HG02973 (cell line): ENCODE results near the gene CXCL16.
"Not testable (repeated sequence)": the region's sequence is repeated elsewhere in the genome, so short reads cannot be mapped to it uniquely, and the experiment has no call there.

Experiments
- ATAC-seq: cut with Tn5 transposase; IDR thresholded peaks from one replicate; pipeline ENCODE4 v1.9.1; 2021; ENCODE audit warnings: moderate library complexity; ENCODE audit not compliant: unreplicated experiment

CXCL16 gene

DNA sequence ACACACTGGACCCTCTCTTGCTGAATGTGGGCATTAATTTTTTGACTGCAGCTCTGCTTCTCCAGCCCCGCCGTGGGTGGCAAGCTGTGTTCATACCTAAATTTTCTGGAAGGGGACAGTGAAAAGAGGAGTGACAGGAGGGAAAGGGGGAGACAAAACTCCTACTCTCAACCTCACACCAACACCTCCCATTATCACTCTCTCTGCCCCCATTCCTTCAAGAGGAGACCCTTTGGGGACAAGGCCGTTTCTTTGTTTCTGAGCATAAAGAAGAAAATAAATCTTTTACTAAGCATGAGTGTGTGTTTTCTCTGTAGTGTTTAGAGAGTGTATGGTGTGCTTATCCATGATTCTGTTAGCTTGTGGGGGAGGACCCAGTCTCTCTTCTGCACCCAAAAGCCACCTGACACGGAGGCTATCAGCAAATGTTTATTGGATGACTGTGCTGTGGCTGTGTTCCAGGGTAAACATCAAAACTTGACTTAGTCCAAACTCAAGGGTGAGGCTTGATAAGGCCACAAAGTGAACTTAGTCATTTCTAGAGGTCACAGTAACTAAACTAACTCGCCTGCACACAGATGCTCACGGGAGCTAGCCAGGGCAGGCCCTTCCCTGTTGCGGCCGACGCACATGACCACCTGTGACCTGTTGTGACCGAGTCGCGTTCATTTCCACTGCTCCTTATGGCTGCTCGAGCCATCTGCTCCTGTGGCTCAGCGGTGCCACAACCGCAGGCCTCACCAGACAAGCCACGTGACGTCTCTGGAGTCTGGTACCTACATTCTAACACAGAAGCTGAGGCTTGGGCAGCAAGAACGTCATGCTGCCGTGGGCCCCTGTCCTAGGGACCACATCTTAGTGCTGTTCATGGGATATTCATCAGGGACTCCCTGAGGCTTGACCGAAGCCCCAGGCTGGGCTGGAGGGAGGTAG, 18.3 kb downstream of the CXCL16 start:
- ATAC-seq, result no peak

DNA sequence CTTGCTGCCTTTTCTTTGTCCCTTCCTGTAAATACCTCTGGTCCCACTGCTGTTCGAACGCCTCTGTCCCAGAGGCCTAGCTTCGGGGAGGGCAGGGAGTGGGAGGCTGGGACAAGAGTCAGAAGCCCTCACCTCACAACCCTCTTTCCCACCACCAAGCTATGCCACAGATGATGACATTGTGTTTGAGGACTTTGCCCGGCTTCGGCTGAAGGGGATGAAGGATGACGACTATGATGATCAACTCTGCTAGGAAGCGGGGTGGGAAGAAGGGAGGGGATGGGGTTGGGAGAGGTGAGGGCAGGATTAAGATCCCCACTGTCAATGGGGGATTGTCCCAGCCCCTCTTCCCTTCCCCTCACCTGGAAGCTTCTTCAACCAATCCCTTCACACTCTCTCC, 18.9 kb downstream of the CXCL16 start:
- no peak for ATAC-seq

DNA sequence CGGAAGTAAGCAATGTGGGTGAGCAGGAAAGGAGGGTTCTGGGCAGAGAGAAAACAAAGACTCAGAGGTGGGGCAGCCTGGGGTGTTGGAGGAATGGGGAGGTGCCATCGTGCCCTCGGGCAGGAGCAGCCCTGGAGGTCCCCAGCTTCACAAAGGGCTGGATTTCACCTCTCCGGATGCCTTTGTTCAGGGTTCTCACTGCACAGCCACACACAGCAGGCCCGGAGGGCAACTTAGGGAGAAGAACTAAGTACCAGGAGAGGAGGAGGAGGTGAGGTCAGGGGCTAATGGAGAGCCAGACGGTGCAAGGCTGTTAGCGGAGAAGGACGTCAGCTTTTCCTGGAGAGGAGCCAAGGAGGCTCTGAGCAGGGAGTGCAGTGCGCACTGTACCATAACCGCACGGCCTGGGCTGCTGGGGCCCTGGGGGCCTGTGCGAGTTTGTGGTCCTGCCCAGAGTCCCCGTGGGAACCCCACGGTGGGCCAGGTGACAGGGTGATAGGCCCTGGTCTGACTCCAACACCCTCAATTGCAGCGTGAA, 20.0 kb downstream of the CXCL16 start:
- no peak for ATAC-seq

DNA sequence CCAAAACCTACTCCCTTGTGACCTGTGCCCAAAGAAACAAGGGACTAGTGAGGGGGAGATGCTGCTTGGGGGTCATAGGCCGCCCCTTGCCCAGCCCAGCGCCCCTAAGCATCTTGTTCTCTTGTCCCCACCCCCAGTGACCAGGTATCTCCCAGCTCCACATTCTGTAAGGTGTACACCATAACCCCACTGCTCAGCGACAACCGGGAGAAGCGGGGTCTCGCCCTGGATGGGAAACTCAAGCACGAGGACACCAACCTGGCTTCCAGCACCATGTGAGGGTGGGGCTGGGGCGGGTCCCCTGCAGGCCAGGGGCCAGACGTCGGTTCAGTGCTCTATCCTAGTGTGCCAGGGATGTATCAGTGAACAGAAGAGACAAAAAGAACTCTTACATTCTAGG, 20.6 kb downstream of the CXCL16 start:
- ATAC-seq, result no peak

DNA sequence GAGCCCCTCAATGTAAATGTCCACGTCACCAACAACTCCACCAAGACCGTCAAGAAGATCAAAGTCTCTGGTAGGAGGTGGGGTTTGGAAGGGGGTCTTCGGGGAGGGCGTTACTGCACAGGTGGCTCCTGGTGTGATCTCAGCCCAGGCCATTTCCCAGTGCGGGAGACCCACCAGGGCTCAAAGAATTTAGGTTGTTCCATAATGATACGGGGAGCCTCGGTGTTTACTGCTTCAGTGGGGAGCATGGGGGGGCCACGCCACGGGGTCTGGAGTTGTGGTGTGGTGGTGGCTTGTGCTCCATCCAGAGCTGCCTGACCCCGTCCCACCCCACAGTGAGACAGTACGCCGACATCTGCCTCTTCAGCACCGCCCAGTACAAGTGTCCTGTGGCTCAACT, 21.5 kb downstream of the CXCL16 start:
- ATAC-seq, result no peak

DNA sequence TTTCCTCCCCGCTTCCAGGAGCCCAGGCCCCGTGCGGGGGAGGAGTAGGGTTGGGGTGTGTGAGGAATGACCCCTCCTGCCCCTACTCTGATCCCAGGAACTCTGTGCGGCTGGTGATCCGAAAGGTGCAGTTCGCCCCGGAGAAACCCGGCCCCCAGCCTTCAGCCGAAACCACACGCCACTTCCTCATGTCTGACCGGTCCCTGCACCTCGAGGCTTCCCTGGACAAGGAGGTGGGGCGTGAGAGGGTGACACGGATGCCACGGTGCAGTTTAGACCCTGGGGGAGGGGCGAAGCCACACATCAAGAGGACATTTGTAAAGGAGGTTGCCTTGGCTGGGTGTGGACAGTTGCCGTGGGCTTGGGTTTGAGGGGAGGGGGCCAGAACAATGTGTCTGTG, 21.9 kb downstream of the CXCL16 start:
- ATAC-seq, result no peak

DNA sequence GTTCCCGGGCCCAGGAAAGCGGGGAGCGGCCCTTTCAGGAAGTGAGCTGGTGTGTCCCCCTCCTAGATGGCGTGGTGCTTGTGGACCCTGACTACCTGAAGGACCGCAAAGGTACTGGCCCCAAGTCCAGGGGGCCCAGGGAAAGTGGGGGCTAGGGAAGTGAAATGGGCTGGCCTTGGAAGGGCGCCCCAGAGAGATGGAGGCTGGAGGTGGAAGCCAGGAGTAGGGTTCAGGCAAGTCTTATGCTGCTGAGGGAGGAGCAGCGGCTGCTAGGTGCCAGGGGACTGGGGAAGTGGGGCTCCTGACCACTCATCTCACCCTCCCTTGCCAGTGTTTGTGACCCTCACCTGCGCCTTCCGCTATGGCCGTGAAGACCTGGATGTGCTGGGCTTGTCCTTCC, 23.6 kb downstream of the CXCL16 start:
- no peak for ATAC-seq

DNA sequence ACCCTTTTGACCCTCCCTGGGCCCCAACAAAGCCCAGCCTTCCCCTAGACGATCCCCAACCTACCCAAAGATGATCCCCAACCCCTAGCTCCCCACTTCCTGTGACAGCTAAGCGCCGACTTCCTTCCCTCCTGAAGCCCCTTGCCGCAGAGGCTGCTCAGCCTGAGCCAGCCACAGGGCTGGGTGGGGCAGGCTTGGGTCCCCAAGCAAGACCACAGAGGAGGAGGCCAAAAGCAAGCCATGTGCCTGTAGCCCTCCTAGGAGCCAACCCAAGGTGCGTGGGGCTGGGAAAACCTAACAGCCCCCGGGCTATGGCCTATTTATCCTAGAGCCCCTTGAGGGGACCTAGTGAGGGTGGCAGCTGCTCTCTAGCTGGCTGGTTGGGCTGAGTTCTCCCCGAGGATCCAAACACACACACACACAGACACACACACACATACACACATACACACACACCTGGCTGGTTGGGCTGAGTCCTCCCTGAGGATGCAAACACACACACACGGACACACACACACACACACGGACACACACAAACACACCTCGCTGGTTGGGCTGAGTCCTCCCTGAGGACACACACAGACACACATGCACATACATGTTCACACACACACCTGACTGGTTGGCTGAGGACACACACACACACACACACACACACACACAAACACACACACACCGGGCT, 24.5 kb downstream of the CXCL16 start:
- ATAC-seq, result no peak

DNA sequence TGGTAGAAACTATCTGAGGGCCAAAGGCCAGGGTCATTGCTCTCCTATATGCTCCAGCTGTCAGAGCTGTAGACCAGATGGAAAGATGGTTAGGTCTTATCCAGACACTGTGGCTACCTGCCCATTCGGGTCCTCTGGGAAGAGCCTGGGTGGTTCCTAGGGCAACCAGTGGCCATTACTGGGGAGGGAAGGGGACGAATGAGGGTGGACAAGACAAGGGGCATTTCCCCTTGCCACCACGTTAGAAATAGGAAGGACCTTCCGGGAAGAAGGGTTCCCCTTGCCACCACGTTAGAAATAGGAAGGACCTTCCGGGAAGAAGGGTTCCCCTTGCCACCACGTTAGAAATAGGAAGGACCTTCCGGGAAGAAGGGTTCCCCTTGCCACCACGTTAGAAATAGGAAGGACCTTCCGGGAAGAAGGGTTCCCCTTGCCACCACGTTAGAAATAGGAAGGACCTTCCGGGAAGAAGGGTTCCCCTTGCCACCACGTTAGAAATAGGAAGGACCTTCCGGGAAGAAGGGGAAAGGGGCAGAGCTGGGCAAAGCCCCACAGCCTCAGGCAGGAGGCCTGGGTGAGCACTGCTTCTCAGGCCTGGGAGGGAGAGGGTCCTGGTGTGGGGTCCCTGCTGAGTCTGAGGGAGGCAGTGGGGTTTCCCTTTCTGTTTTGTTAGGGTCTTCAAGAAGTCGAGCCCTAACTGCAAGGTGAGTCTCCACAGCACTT, 25.2 kb downstream of the CXCL16 start:
- ATAC-seq, result not testable (repeated sequence)

DNA sequence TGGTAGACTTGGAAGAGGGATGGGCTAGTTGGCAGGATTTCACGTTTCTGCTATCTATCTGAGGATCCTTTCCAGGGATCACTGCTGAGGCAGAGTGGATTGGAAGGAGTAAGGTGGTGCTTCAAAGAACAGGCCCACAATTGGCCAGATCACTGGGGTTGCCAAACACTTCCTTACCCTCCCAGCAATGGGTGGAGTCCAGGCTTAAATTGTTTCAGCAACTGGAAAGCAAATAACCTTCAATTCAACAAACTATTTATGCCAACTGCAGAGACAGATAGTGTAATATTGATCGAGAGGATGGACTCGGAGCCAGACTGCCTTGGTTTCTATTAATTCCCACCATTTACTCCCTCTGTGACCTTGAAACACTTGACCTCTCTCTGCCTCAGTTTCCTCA, 27.2 kb downstream of the CXCL16 start:
- no peak for ATAC-seq

DNA sequence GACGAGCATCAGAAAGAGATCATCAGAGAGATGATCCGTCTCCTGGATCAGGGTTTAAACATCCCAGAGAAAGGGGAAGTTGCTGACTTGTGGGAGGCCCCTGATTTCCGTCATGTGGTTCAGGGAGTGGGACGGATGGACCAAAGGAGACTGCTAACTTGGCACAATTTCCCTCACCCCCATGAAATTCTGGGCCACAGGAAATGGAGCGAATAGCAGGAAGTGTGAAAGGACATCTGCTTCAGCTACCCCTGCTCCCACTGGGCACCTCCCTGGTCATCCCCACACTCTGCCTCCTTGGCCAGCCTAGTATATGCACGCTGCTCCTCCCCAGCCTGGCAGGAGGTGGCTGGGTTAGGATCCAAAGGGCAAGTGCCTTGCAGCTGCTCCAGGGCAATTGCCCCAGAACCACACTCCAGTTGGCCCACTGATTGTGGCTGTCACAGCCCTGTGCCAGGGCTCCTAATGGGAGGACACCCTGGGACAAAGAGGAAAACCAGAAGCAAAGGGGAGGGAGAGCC, 28.0 kb downstream of the CXCL16 start:
- ATAC-seq, result no peak

DNA sequence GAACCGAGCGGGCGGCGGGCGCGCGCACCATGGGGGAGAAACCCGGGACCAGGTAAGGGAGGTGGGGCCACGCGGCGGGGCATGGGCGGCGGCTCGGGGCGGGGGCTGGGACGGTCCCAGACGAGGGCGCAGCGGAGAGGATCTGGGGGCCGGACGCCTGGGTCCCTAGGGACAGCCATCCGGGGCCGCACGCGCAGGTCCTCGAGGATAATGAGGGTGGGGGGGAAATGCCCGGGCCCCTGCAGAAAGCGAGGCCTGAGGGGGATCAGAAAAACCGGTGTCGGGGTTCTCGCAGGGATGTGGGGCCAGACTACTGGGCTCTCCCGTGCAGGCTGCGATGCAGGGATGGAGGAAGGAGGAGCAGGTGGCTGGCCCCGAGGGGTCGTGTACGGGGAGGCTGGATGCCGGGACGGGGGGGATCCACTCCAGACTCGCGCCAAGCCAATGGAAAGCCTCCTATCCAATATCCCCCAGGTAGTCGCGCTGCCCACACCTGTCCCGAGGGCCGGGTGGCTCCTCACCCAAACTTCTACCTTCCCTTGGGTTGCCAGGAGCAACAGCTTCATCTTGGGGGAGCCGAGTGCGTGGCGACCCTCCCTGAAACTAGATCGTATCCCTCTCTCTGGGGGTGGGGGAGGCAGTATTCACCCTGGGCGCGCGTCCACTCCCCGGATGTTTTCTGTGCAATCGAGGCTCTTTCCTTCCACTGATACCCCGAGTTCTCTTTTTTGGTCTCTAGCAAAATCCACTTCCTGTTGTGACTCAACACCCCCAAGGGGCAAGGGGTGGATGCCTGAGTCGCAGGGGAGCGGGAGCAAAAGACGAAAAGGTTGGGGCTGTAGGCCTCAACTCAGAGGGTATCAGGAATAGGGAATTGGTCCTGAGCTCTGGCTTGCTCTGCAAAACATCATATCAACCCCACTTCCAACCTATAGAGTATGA, 28.8 kb downstream of the CXCL16 start:
- ATAC-seq, result no peak

DNA sequence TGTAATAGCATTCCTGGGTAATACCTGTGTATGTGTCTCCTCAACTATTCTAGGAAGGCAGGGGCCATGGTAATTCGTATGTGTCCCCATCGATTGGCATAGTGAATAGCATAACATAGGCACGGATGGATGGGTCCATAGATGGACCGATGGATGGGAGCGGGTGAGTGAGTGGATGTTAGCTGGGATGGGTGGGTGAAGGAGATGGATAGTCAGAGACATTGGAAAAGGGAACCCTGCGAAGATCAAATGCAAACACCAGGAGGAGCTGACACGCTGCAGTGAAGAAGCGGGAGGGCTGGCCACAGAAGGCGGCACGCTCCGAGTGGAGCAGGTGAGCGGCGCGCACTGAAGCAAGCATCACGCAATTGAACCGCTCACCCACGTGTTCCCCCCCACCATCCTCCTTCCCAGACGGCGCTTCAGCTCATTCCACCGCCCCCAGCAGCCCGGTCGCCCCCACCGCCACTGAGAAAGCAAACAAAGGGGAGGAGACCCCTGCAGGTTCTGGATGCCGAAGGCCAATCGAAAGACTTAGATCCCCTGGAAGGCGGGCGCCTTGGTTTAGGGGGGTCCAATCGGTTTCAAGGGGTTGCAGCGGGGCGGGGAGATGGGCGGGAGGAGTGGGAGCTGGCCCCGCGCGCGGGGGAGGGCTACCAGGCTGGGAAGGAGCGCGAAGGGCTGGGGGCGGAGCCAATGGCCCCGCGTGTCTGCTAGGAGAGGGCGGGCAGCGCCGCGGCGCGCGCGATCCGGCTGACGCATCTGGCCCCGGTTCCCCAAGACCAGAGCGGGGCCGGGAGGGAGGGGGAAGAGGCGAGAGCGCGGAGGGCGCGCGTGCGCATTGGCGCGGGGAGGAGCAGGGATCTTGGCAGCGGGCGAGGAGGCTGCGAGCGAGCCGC, 29.7 kb downstream of the CXCL16 start, which contains the start of gene ARRB2:
TSS of gene ARRB2 (plus strand) at position 839 of the 899 bp plus-strand sequence. CDS start 90 bp downstream, outside the sequence.
- ATAC-seq, result peak; percentile 72

DNA sequence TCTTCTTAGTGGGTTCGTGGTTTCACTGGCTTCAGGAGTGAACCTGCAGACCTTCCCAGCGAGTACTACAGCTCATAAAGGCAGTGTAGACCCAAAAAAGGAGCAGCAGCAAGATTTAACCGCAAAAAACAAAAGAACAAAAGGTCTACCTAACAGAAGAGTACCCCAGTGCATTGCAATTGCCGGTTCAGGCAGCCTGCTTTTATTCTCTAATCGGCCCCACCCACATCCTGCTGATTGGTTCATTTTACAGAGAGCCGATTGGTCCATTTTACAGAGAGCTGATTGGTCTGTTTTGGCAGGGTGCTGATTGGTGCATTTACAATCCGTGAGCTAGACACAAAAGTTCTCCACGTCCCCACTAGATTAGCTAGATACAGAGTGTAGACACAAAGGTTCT, 31.3 kb downstream of the CXCL16 start:
- ATAC-seq, result no peak

DNA sequence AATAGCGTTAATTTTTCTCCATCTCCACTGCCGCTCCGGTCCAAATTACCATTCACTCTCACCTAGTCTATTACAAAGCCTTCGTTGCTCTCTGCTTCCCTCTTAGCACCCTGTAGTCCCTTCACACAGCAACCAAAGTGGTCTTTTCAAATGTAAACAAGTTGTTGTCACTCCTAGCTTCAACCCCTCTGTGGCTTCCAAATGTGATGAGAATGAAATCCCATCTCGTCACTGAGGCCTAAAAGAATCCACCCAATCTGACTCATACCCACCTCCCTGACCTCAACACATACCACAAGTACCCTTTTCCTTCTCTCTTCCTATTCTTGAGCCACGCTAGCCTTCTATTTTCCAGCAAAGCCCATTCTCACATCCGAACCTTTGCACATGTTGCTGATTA, 33.6 kb downstream of the CXCL16 start:
- ATAC-seq, result no peak

DNA sequence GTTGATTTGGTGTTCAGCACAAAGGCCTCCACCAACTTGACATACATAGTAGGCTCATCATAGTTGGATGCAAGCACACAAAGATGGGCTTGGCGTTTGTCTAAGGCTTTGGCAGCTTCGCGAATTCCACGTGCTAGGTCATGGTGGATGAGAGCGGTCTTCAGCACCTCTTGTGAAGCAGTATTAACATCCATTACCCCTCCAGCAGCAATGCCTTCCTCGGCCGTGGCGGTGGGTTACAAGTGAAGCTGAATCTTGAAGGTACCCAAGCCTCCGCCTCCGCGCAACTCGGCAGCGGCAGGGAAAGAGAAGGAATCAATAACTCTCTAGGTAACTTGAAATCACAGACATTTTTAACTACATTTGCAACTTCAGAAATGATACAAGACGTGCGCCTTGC, 34.7 kb downstream of the CXCL16 start:
- ATAC-seq, result no peak

DNA sequence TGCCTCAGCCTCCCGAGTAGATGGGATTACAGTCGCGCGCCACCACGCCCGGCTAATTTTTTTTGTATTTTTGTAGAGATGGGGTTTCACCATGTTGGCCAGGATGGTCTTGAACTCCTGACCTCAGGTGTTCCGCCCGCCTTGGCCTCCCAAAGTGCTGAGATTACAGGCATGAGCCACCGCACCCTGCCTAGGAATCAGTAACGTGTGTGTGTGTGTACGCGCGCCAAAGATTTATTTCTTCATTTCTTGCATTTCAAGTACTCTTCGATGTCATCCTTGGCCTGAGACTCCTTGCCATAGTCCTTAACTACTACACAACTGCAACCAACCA, 35.2 kb downstream of the CXCL16 start:
- ATAC-seq, result not testable (repeated sequence)

DNA sequence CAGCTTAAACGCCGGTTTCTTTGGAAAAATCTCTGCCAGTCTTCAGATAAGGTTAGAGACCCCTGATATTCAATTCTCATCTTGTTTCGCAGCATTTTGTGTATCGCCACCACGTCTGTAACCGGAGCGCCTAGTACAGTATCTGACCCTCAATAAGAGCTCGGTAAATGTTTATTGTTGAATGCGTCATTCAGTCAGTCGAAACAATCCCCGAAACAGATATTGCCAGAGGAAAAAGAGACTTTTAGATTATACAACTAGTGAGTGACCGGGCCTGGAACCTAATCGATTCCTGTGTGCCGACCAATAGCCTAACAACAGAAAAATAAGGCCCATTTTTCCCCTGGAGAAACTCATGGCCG, 36.4 kb downstream of the CXCL16 start:
- no peak for ATAC-seq

DNA sequence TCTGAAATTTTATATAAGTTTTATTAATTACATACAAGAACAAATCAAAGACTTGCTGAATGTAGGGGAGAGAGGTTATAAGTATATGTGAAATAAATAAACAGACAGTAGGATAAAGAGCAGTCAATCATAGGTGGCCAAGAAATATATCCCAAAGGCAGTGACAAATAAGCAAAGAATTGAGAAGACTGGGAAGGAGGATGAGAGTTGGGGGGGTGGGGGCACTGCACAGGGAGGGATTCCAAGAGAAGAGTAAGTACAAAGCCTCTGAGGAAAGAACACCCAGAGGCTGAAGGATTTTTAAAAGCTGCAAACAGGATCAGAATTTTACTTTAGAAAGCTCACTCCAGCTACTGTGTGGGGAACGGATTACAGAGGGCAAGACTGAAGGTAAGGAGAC, 38.6 kb downstream of the CXCL16 start:
- no peak for ATAC-seq
